SH-SY5Y (cell line): ENCODE measurements around the gene CABLES1.

Experiments used
- GATA2 ChIP-seq: IDR thresholded peaks from 2 replicates; pipeline ENCODE4 v1.6.1; 2011; ENCODE audit warnings: mild to moderate bottlenecking, low read depth, low read length
- GATA3 ChIP-seq: IDR thresholded peaks from 2 replicates; pipeline ENCODE4 v1.6.1; 2011; ENCODE audit warnings: low read depth, mild to moderate bottlenecking, low read length, moderate library complexity

DNA sequence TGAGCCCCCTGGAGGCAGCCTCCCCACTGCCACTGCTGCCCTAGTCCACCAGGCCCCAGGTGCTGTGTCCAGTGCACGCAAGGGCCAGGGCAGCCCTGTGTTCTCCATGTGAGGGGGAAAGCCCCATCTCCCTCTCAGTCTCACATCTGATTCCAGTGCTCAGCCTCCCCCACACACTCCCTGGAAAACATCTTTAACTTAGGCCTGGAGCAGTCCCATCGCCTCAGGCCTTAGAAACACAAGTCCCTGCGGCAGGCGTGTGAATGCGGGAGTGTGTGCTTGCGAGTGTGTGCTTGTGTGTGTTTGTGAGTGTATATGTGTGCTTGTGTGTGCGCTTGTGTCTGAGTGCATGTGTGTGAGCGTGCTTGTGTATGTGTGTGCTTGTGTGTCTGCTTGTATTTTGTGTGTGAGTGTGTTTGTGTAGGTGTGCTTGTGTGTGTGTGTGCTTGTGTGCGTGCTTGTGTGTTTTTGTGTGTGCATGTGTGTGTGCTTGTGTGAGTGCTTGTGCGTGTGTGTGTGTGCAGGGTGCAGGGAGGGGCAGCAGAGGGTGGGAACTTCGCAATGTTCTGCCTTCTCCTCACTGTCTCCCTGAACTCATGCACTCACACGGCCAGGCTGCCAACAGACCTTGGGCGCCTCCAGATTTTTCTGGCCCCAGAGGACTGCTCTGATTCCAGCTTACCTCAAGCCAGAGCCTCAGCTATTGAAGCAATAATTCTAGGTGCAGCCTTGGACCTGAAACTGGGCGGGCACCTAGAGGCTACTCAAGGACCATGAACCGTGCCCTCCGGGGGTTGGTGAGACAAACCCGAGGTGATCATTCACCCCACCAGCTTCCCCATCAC, 139.6 kb downstream of the CABLES1 start:
- TF ChIP-seq GATA2 (no peak), GATA3 (no peak)
